ENCODE measurements around the gene ZNF32. TPM values are rescaled to one million over a fixed set of nuclear protein-coding genes. Genes with fewer than 3 reads are reported as not detected.

Gene ZNF32
- total RNA-seq, 1 experiment from 2014 or later = 14.6 TPM

- Histone ChIP-seq H3K27ac (ENCODE audit: insufficient read length, low read depth, low read length) (no peak overlapping the region), H3K9ac (ENCODE audit: extremely low read depth, insufficient read length, low read length) (no peak overlapping the region), H3K56ac (ENCODE audit: insufficient read length, low read depth, low read length) (no peak overlapping the region), H3K79me2 (ENCODE audit: insufficient read depth, low read length) (no peaks in the 10 kb centered on the region), H2BK5ac (ENCODE audit: insufficient read length, low read length) (no peak overlapping the region), H3K27me3 (ENCODE audit: insufficient read depth, low read length) (no peaks in the 10 kb centered on the region), H3K23me2 (ENCODE audit: insufficient read length, low read depth, low read length, poor library complexity, severe bottlenecking) (no peaks in the 10 kb centered on the region), H3T11ph (ENCODE audit: low read length) (no peak overlapping the region), H3K4me2 (ENCODE audit: insufficient read depth, insufficient read length, low read length) (no peak overlapping the region), H3K14ac (ENCODE audit: insufficient read depth, low read length) (no peak overlapping the region), H3K4me1 (ENCODE audit: insufficient read depth, low read length) (no peaks in the 10 kb centered on the region), H3K23ac (ENCODE audit: insufficient read length, low read depth, low read length) (no peak overlapping the region), H3K9me3 (ENCODE audit: control insufficient read depth, low read depth, low read length) (no peaks in the 10 kb centered on the region), H4K5ac (ENCODE audit: insufficient read length, low read depth, low read length) (no peak overlapping the region), H3K79me1 (ENCODE audit: insufficient read depth, low read depth, low read length, poor library complexity, severe bottlenecking) (no peaks in the 10 kb centered on the region), H3K4ac (ENCODE audit: low read depth, low read length) (no peak overlapping the region), H2AK5ac (ENCODE audit: insufficient read length, low read length) (no peak overlapping the region), H2BK20ac (ENCODE audit: low read depth, low read length, poor library complexity, severe bottlenecking) (no peak overlapping the region), H3K18ac (ENCODE audit: insufficient read length, low read depth, low read length) (no peak overlapping the region), H2BK12ac (ENCODE audit: insufficient read length, low read depth, low read length) (no peak overlapping the region), H2BK120ac (ENCODE audit: low read depth, low read length, poor library complexity, severe bottlenecking) (no peak overlapping the region), H4K8ac (replicated peaks; ENCODE audit: insufficient read length, low read depth, low read length) (no peak overlapping the region), H4K20me1 (ENCODE audit: control insufficient read depth, insufficient read depth, insufficient read length) (no peaks in the 10 kb centered on the region), H4K91ac (ENCODE audit: insufficient read length, low read depth, low read length) (no peak overlapping the region), H2BK15ac (ENCODE audit: low read depth, low read length) (no peak overlapping the region), H2AFZ (ENCODE audit: low read length) (no peak overlapping the region)
- no peak for DNase-seq
- H3K4me3 Mint-ChIP-seq = no peak overlapping the region
- TF ChIP-seq CTCF (conservative IDR thresholded peaks at IDR 0.05) = no peak
- 0 out of 4 replicates have a peak, but pooled peaks cover 0 to 3% of the 10 kb centered on the region in 2 experiments for H3K4me1 Mint-ChIP-seq
- H3K36me3 Mint-ChIP-seq (ENCODE audit: insufficient read depth in 1 of 3, low read depth in 3 of 3) = 0 out of 7 replicates have a peak, but pooled peaks cover 0 to 4% (median 0%) of the 10 kb centered on the region in 3 experiments
- no peak overlapping the region for H3K27ac Mint-ChIP-seq
- no CpG with 5 or more reads among the region's 4 CpGs for WGBS (ENCODE audit: extremely low coverage, insufficient read length, low lambda C conversion rate)
- H3K27me3 Mint-ChIP-seq (ENCODE audit: low read depth) = no peaks in the 10 kb centered on the region; the same call in none of the 2 replicates
- peaks cover 35 to 38% of the 10 kb centered on the region in 2 experiments for H3K9me3 Mint-ChIP-seq
These were observed 19.7 kb downstream of the ZNF32 start for GRCh38 chr10:43628956-43629355.

Data from H9 (cell line).